Mesendoderm (in vitro differentiated cells): ENCODE data around the gene SZRD1.
A peak's percentile ranks its signal among the peaks of the same experiment; 100 is the strongest.

Experiments
- DNase-seq: peaks from one replicate; pipeline ENCODE4 v3.0.0; 2013
- H2AK5ac ChIP-seq: 2 replicates; pipeline ENCODE4 v1.6.1; 2013; ENCODE audit warnings: low read length, inconsistent platforms
- H2BK120ac ChIP-seq: 2 replicates; pipeline ENCODE4 v1.6.1; 2013; ENCODE audit warnings: low read depth, mild to moderate bottlenecking, low read length, moderate library complexity, mixed read lengths
- H2BK15ac ChIP-seq: replicated peaks from 2 replicates; pipeline ENCODE4 v1.6.1; 2013; ENCODE audit warnings: low read depth, mild to moderate bottlenecking, moderate library complexity
- H2BK5ac ChIP-seq: 2 replicates; pipeline ENCODE4 v1.6.1; 2013; ENCODE audit warnings: low read length, inconsistent platforms
- H3K18ac ChIP-seq: 2 replicates; pipeline ENCODE4 v1.6.1; 2013; ENCODE audit warnings: mild to moderate bottlenecking, low read length, mixed read lengths
- H3K23ac ChIP-seq: one replicate; pipeline ENCODE4 v1.6.1; 2013; ENCODE audit warnings: low read length
- H3K27ac ChIP-seq: 2 replicates; pipeline ENCODE4 v1.5.1; 2013; ENCODE audit warnings: low read depth, mild to moderate bottlenecking, inconsistent platforms, low read length, moderate library complexity
- H3K27me3 ChIP-seq: 2 replicates; pipeline ENCODE4 v1.6.1; 2013; ENCODE audit warnings: low read length, control low read depth, mild to moderate bottlenecking, inconsistent platforms; ENCODE audit not compliant: insufficient read depth, poor library complexity
- H3K36me3 ChIP-seq: 2 replicates; pipeline ENCODE4 v1.6.1; 2013; ENCODE audit warnings: low read length, inconsistent platforms; ENCODE audit not compliant: control insufficient read depth, insufficient read depth
- H3K4ac ChIP-seq: one replicate; pipeline ENCODE4 v1.6.1; 2013; ENCODE audit warnings: low read depth, mild to moderate bottlenecking, low read length, moderate library complexity
- H3K4me1 ChIP-seq: 2 replicates; pipeline ENCODE4 v1.6.1; 2013; ENCODE audit warnings: low read depth, low read length, inconsistent platforms; ENCODE audit not compliant: control insufficient read depth
- H3K4me2 ChIP-seq: 2 replicates; pipeline ENCODE4 v1.6.1; 2013; ENCODE audit warnings: low read length
- H3K4me3 ChIP-seq: 2 replicates; pipeline ENCODE4 v1.5.1; 2013; ENCODE audit warnings: mild to moderate bottlenecking, low read length
- H3K56ac ChIP-seq: one replicate; pipeline ENCODE4 v1.6.1; 2013; ENCODE audit warnings: low read length
- H3K79me1 ChIP-seq: 2 replicates; pipeline ENCODE4 v1.6.1; 2013; ENCODE audit warnings: low read length, inconsistent platforms
- H3K79me2 ChIP-seq: 2 replicates; pipeline ENCODE4 v1.6.1; 2013; ENCODE audit warnings: mild to moderate bottlenecking, low read length; ENCODE audit not compliant: control insufficient read depth, insufficient read depth
- H3K9ac ChIP-seq: 2 replicates; pipeline ENCODE4 v1.6.1; 2013; ENCODE audit warnings: low read length, inconsistent platforms
- H4K5ac ChIP-seq: one replicate; pipeline ENCODE4 v1.6.1; 2013; ENCODE audit warnings: low read length
- H4K8ac ChIP-seq: one replicate; pipeline ENCODE4 v1.6.1; 2013; ENCODE audit warnings: low read depth, mild to moderate bottlenecking, control low read depth, low read length, moderate library complexity
- WGBS: extraction: QIAGEN DNeasy Blood & Tissue Kit; methylation state at CpG from one replicate; pipeline ENCODE4 v1.1.7; 2013; ENCODE audit warnings: low lambda C conversion rate, missing lambda C conversion rate; ENCODE audit not compliant: insufficient coverage; ENCODE audit errors: extremely low coverage; 5-methylcytosine and 5-hydroxymethylcytosine counted together

SZRD1 gene

DNA sequence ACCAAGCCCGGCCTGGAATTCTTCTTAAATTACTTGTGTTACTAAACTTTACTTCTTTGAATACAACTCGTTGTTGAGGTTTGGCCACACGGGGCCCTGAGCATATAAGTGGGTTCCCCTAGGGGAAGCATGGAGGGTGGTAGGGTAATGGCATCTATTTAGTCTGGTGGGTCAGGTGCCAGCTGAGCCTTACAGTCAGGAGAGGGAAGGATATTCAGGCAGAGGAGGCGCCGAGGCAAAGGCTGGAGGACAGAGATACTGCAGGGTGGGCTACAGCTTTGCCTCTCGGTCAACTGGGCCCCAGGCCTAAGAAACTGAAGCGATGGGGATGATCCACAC is 73.1 kb downstream of the SZRD1 start:
- no peak overlapping the region for H3K4ac ChIP-seq
- H3K23ac ChIP-seq: no peak overlapping the region
- peak overlapping the region; percentile 92 for H3K56ac ChIP-seq
- no peak overlapping the region for H2BK15ac ChIP-seq
- no peak overlapping the region for H4K8ac ChIP-seq
- no peak overlapping the region for H3K18ac ChIP-seq
- peaks cover 5% of the 10 kb centered on the region for H3K79me1 ChIP-seq
- no peak overlapping the region for H2AK5ac ChIP-seq
- H3K27me3 ChIP-seq: no peaks in the 10 kb centered on the region
- peak overlapping the region; percentile 77 for H3K4me2 ChIP-seq
- H3K36me3 ChIP-seq: no peaks in the 10 kb centered on the region
- H4K5ac ChIP-seq: peak overlapping the region; percentile 95
- H3K27ac ChIP-seq: no peak overlapping the region
- H3K4me1 ChIP-seq: peaks cover 2% of the 10 kb centered on the region
- WGBS: no CpG with 5 or more reads among the region's 7 CpGs
- peak overlapping the region; percentile 81 for H3K9ac ChIP-seq
- H3K79me2 ChIP-seq: peaks cover 2% of the 10 kb centered on the region
- no peak overlapping the region for H3K4me3 ChIP-seq
- no peak overlapping the region for H2BK120ac ChIP-seq
- no peak for DNase-seq
- no peak overlapping the region for H2BK5ac ChIP-seq

DNA sequence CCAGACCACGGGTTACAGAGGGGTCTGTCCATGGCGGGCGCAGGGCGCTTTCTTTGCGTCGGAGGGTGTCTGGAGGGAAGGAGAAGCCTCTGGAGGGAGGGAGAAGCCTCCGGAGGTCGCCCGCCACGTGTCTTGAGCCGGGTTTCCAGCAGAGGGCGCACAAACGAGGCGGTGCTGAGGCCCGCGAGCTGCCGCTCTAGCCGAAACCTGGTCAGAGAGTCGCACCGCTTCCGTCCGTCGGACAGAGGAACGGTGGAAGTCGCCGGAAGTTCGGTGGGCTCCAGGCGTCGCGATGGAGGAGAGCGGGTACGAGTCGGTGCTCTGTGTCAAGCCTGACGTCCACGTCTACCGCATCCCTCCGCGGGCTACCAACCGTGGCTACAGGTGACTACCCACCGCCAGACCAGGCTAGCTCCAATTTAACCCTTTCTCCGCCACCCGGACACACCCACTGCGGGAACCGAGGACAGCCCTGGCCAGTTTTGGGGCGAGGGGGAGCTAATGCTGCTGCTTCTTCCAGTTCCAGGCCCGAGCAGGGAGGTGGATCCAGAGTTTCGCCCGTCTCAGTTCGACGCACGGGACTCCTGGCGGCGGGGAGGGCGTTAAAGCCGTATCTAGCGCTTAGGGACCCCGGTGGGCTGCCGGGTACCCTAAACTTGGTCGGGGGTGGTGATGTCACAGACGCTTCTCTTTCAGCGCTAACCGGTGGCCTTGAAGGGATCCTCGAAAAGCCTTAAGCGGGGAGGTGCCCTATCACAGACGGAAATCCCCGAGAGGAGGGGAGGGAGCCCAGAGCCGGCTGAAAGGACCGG is 73.6 kb downstream of the SZRD1 start, which contains the start of gene NECAP2:
TSS of gene NECAP2 (plus strand) at position 255 of the 812 bp plus-strand sequence. CDS start at position 293, 38 bp downstream.
- H3K4me3 ChIP-seq: peak within 1 kb of the TSS; percentile 99
- H2BK5ac ChIP-seq: no peak within 1 kb of the TSS
- H4K5ac ChIP-seq: peak within 1 kb of the TSS; percentile 95
- H2BK120ac ChIP-seq: peak within 1 kb of the TSS; percentile 17
- peak within 1 kb of the TSS; percentile 29 for H3K18ac ChIP-seq
- WGBS: no CpG with 5 or more reads among the region's 68 CpGs
- H3K9ac ChIP-seq: peak within 1 kb of the TSS; percentile 95
- DNase-seq: peak; percentile 96
- no peak within 1 kb of the TSS for H3K23ac ChIP-seq
- no peak within 1 kb of the TSS for H4K8ac ChIP-seq
- peak within 1 kb of the TSS; percentile 97 for H3K56ac ChIP-seq
- peaks cover 2% of the 10 kb centered on the region for H3K79me2 ChIP-seq
- H2BK15ac ChIP-seq: no peak within 1 kb of the TSS
- peaks cover 5% of the 10 kb centered on the region for H3K79me1 ChIP-seq
- no peaks in the 10 kb centered on the region for H3K27me3 ChIP-seq
- no peak within 1 kb of the TSS for H2AK5ac ChIP-seq
- peaks cover 2% of the 10 kb centered on the region for H3K4me1 ChIP-seq
- H3K36me3 ChIP-seq: no peaks in the 10 kb centered on the region
- H3K4me2 ChIP-seq: peak within 1 kb of the TSS; percentile 77
- H3K27ac ChIP-seq: peak within 1 kb of the TSS; percentile 53
- H3K4ac ChIP-seq: peak within 1 kb of the TSS; percentile 66

GRCh38 chr1:16441282-16441665 is 74.2 kb downstream of the SZRD1 start:
- H3K9ac ChIP-seq: peak overlapping the region; percentile 95
- H3K4ac ChIP-seq: no peak overlapping the region
- peak overlapping the region; percentile 99 for H3K4me3 ChIP-seq
- no peak overlapping the region for H4K5ac ChIP-seq
- H2BK120ac ChIP-seq: no peak overlapping the region
- H3K4me1 ChIP-seq: peaks cover 2% of the 10 kb centered on the region
- peak overlapping the region; percentile 97 for H3K56ac ChIP-seq
- DNase-seq: peak; percentile 31
- H2BK5ac ChIP-seq: no peak overlapping the region
- H2AK5ac ChIP-seq: no peak overlapping the region
- H4K8ac ChIP-seq: no peak overlapping the region
- H2BK15ac ChIP-seq: no peak overlapping the region
- H3K23ac ChIP-seq: no peak overlapping the region
- H3K27me3 ChIP-seq: no peaks in the 10 kb centered on the region
- H3K79me1 ChIP-seq: peaks cover 5% of the 10 kb centered on the region
- WGBS: no CpG with 5 or more reads among the region's 12 CpGs
- H3K36me3 ChIP-seq: no peaks in the 10 kb centered on the region
- no peak overlapping the region for H3K27ac ChIP-seq
- no peak overlapping the region for H3K18ac ChIP-seq
- H3K4me2 ChIP-seq: peak overlapping the region; percentile 71
- peaks cover 2% of the 10 kb centered on the region for H3K79me2 ChIP-seq

- Histone ChIP-seq H2BK15ac (no peak overlapping the region), H4K8ac (no peak overlapping the region), H3K79me1 (peaks cover 5% of the 10 kb centered on the region), H2BK120ac (no peak overlapping the region), H3K36me3 (no peaks in the 10 kb centered on the region), H3K18ac (no peak overlapping the region), H3K4me1 (peaks cover 2% of the 10 kb centered on the region), H3K79me2 (peaks cover 2% of the 10 kb centered on the region), H2AK5ac (no peak overlapping the region), H3K23ac (no peak overlapping the region), H3K9ac (no peak overlapping the region), H2BK5ac (no peak overlapping the region), H3K56ac (no peak overlapping the region), H3K27me3 (no peaks in the 10 kb centered on the region), H3K27ac (no peak overlapping the region), H3K4me2 (no peak overlapping the region), H3K4me3 (no peak overlapping the region), H3K4ac (no peak overlapping the region), H4K5ac (no peak overlapping the region)
- DNase-seq: no peak
- no CpG with 5 or more reads among the region's 7 CpGs for WGBS
Observed at GRCh38 chr1:16442265-16442664, 75.2 kb downstream of the SZRD1 start.

DNA sequence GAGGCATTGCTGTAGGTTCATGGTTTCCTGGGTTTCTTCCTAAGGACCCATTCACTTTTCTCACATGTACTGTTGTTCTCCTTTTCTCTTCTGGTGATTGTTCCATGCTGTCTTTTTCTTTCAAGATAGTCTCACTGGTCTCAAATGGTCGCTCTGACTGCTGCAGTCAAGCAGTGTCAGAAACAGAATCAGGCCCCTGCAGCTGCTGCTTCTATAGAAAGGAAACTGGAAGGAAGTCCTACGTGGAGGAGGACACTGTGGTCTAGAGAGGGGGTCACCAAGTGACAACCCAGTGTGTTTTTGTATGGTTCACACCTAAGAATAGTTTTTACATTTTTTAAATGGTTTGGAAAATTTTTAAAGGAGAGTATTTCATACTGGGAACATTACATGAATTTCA is 75.9 kb downstream of the SZRD1 start:
- no CpG with 5 or more reads among the region's 2 CpGs for WGBS

More for the DNA sequence above, 75.9 kb downstream of the SZRD1 start:
- Histone ChIP-seq H3K79me2 (peaks cover 2% of the 10 kb centered on the region), H2BK120ac (no peak overlapping the region), H3K9ac (no peak overlapping the region), H3K4me1 (peaks cover 2% of the 10 kb centered on the region), H2BK15ac (no peak overlapping the region), H4K8ac (no peak overlapping the region), H3K23ac (no peak overlapping the region), H3K4me2 (no peak overlapping the region), H3K56ac (no peak overlapping the region), H2BK5ac (no peak overlapping the region), H3K36me3 (peaks cover 3% of the 10 kb centered on the region), H3K4ac (no peak overlapping the region), H3K18ac (no peak overlapping the region), H3K27me3 (no peaks in the 10 kb centered on the region), H4K5ac (no peak overlapping the region), H2AK5ac (no peak overlapping the region), H3K27ac (no peak overlapping the region), H3K4me3 (no peak overlapping the region), H3K79me1 (peaks cover 5% of the 10 kb centered on the region)
- no peak for DNase-seq
